ENCODE results near the gene ALDH1L1.

Gene ALDH1L1

GRCh38 chr3:126158912-126159454 lies 21.4 kb downstream of the ALDH1L1 start:
- TF ChIP-seq TSHZ2 (CRISPR knock-in tag; IDR thresholded peaks at IDR 0.05) = no peak
- TF ChIP-seq ISL1 (CRISPR knock-in tag; IDR thresholded peaks at IDR 0.05) = no peak
- TF ChIP-seq CSRNP3 (CRISPR knock-in tag; IDR thresholded peaks at IDR 0.05) = no peak
- TF ChIP-seq ZNF8 (CRISPR knock-in tag; IDR thresholded peaks at IDR 0.05) = no peak
- TF ChIP-seq PATZ1 (CRISPR knock-in tag; IDR thresholded peaks at IDR 0.05; ENCODE audit: borderline replicate concordance) = no peak
- no peak for TF ChIP-seq GLIS3 (CRISPR knock-in tag; IDR thresholded peaks at IDR 0.05)
- TF ChIP-seq ZFP3 (CRISPR knock-in tag; IDR thresholded peaks at IDR 0.05) = no peak
- TF ChIP-seq TOX (CRISPR knock-in tag; IDR thresholded peaks at IDR 0.05; ENCODE audit: borderline replicate concordance) = no peak
- no peak for TF ChIP-seq PPARA (CRISPR knock-in tag; IDR thresholded peaks at IDR 0.05; ENCODE audit: borderline replicate concordance)
- TF ChIP-seq ZC3H10 (CRISPR knock-in tag; IDR thresholded peaks at IDR 0.05) = no peak
- TF ChIP-seq RARB (CRISPR knock-in tag; IDR thresholded peaks at IDR 0.05) = no peak
- no peak for TF ChIP-seq TCF4 (CRISPR knock-in tag; IDR thresholded peaks at IDR 0.05; ENCODE audit: borderline replicate concordance)
- TF ChIP-seq ZNF70 (CRISPR knock-in tag; IDR thresholded peaks at IDR 0.05) = no peak
- TF ChIP-seq CSDC2 (CRISPR knock-in tag; IDR thresholded peaks at IDR 0.05) = no peak
- no peak for ATAC-seq

GRCh38 chr3:126158016-126158911 lies 22.1 kb downstream of the ALDH1L1 start:
- ATAC-seq = no peak
- no peak for TF ChIP-seq ISL1 (CRISPR knock-in tag; IDR thresholded peaks at IDR 0.05)
- TF ChIP-seq PATZ1 (CRISPR knock-in tag; IDR thresholded peaks at IDR 0.05; ENCODE audit: borderline replicate concordance) = no peak
- TF ChIP-seq BACH2 (CRISPR knock-in tag; IDR thresholded peaks at IDR 0.05; ENCODE audit: borderline replicate concordance) = no peak
- TF ChIP-seq ARNTL (CRISPR knock-in tag; IDR thresholded peaks at IDR 0.05; ENCODE audit: borderline replicate concordance, low read depth) = no peak
- TF ChIP-seq ZNF70 (CRISPR knock-in tag; IDR thresholded peaks at IDR 0.05) = no peak
- no peak for TF ChIP-seq ZFP3 (CRISPR knock-in tag; IDR thresholded peaks at IDR 0.05)
- TF ChIP-seq TSHZ2 (CRISPR knock-in tag; IDR thresholded peaks at IDR 0.05) = no peak

Measured in SK-N-SH treated with all-trans-retinoic acid at 6 μM for 48 hours (cell line).